HT1080 (cell line): Measurements from ENCODE around the gene TEKT5. TPM values are rescaled to one million over a fixed set of nuclear protein-coding genes. Genes with fewer than 3 reads are reported as not detected.
"Not testable (repeated sequence)": the region's sequence is repeated elsewhere in the genome, so short reads cannot be mapped to it uniquely, and the experiment has no call there.

Experiments used
- DNase-seq: peaks from one replicate; pipeline ENCODE4 v3.0.0-alpha.2; 2015; ENCODE audit warnings: low read depth
- polyA plus RNA-seq, 2 experiments: library from polyadenylated mRNA; depleted of rRNA; stranded (reverse); fragments of >200 nt; gene quantifications; 2 replicates each; pipeline ENCODE4 v1.2.3, GENCODE V29; 2015
- total RNA-seq: library from RNA; depleted of rRNA; stranded (reverse); fragments of >200 nt; shearing (Covaris generic); gene quantifications from 2 replicates; pipeline ENCODE4 v1.2.3, GENCODE V29; 2014; rRNA removed

Gene TEKT5
- total RNA-seq, result 0.11 TPM in 1 of 2 replicates, not detected in the other
- polyA plus RNA-seq (2015; cell fraction: cytosol; rRNA removed), result 0.14 TPM in 1 of 2 replicates, not detected in the other
- polyA plus RNA-seq (2015; cell fraction: nucleus; rRNA removed), result not detected in 2 replicates

GRCh38 chr16:10694830-10695229, at the start of gene TEKT5:
TSS of gene TEKT5 (minus strand) at chr16:10694930. CDS start at chr16:10694873, 57 bp downstream.
- no peak for DNase-seq

- peak; percentile 92 for DNase-seq
Observed at GRCh38 chr16:10743610-10744369, 49.1 kb upstream of the TEKT5 start, which contains the start of gene NUBP1. TSS of gene NUBP1 (plus strand) at chr16:10743842. CDS start at chr16:10743864, 22 bp downstream.

- no peak for DNase-seq
Observed at GRCh38 chr16:10743227-10743609, 48.5 kb upstream of the TEKT5 start.

- no peak for DNase-seq
Observed at GRCh38 chr16:10741844-10742243, 47.1 kb upstream of the TEKT5 start.

GRCh38 chr16:10741249-10741648, 46.5 kb upstream of the TEKT5 start:
- DNase-seq, result not testable (repeated sequence)

- DNase-seq, result no peak
Observed at GRCh38 chr16:10740845-10741208, 46.1 kb upstream of the TEKT5 start.

GRCh38 chr16:10740000-10740844, 45.5 kb upstream of the TEKT5 start:
- no peak for DNase-seq

- peak; percentile 91 for DNase-seq
Observed at GRCh38 chr16:10738231-10739077, 43.7 kb upstream of the TEKT5 start.

- DNase-seq, result peak; percentile 62
Observed at GRCh38 chr16:10737068-10737625, 42.4 kb upstream of the TEKT5 start.

GRCh38 chr16:10731790-10732189, 37.1 kb upstream of the TEKT5 start:
- DNase-seq, result no peak

- DNase-seq, result peak; percentile 76
Observed at GRCh38 chr16:10729104-10730048, 34.6 kb upstream of the TEKT5 start.

- DNase-seq, result no peak
Observed at GRCh38 chr16:10728003-10728887, 33.5 kb upstream of the TEKT5 start.

- no peak for DNase-seq
Observed at GRCh38 chr16:10708969-10709368, 14.2 kb upstream of the TEKT5 start.

- no peak for DNase-seq
Observed at GRCh38 chr16:10699756-10700155, 5.0 kb upstream of the TEKT5 start.

GRCh38 chr16:10694306-10694705, 424 bp downstream of the TEKT5 start:
- DNase-seq, result no peak

- DNase-seq, result no peak
Observed at GRCh38 chr16:10693889-10694288, 841 bp downstream of the TEKT5 start.

GRCh38 chr16:10692470-10692869, 2.3 kb downstream of the TEKT5 start:
- no peak for DNase-seq

GRCh38 chr16:10688726-10689125, 6.0 kb downstream of the TEKT5 start:
- DNase-seq, result no peak

- DNase-seq, result no peak
Observed at GRCh38 chr16:10688291-10688690, 6.4 kb downstream of the TEKT5 start.
